Activated CD4-positive, alpha-beta T cell treated with anti-CD3 and anti-CD28 coated beads for 24 hours (primary cell): ENCODE measurements around the gene NCBP2L.
A peak's percentile ranks its signal among the peaks of the same experiment; 100 is the strongest.
"Not testable (repeated sequence)": the region's sequence is repeated elsewhere in the genome, so short reads cannot be mapped to it uniquely, and the experiment has no call there.

ENCODE experiments used
- DNase-seq, 2 donors: peaks; one replicate each; pipeline ENCODE4 v3.0.0-alpha.2; 2020; ENCODE audit warnings: low read depth in 2 of 2

Gene NCBP2L

GRCh38 chrX:107810053-107810452 is 32.5 kb downstream of the NCBP2L start:
- not testable (repeated sequence) for DNase-seq

GRCh38 chrX:107818900-107819521 is 41.5 kb downstream of the NCBP2L start:
- no peak for DNase-seq

GRCh38 chrX:107823042-107823441 is 45.5 kb downstream of the NCBP2L start:
- no peak for DNase-seq

- no peak for DNase-seq
Measured at GRCh38 chrX:107823456-107823855, 45.9 kb downstream of the NCBP2L start.

- DNase-seq: peak; percentile 5 to 35
Measured at GRCh38 chrX:107825698-107826237, 48.2 kb downstream of the NCBP2L start, which contains the start of gene MID2. MID2 (plus strand) TSS chrX:107825866; CDS start chrX:107826427, 561 bp downstream.

GRCh38 chrX:107826238-107827029 is 48.9 kb downstream of the NCBP2L start:
- DNase-seq: peak in 1 of 2 donors; percentile 21

GRCh38 chrX:107827030-107827831 is 49.7 kb downstream of the NCBP2L start:
- no peak for DNase-seq

- DNase-seq: no peak
Measured at GRCh38 chrX:107827852-107828251, 50.3 kb downstream of the NCBP2L start.

- DNase-seq: no peak
Measured at GRCh38 chrX:107829878-107830277, 52.3 kb downstream of the NCBP2L start.

- no peak for DNase-seq
Measured at GRCh38 chrX:107831071-107831730, 53.7 kb downstream of the NCBP2L start.

- no peak for DNase-seq
Measured at GRCh38 chrX:107834275-107835201, 57.0 kb downstream of the NCBP2L start.

- no peak for DNase-seq
Measured at GRCh38 chrX:107836958-107837357, 59.4 kb downstream of the NCBP2L start.

GRCh38 chrX:107840971-107841370 is 63.4 kb downstream of the NCBP2L start:
- DNase-seq: no peak

- DNase-seq: no peak
Measured at GRCh38 chrX:107842715-107843400, 65.3 kb downstream of the NCBP2L start.
